Neural crest cell (in vitro differentiated cells): ENCODE data around the gene RPTOR. TPM values are rescaled to one million over a fixed set of nuclear protein-coding genes. Genes with fewer than 3 reads are reported as not detected.

Experiments
- DNase-seq: peaks from one replicate; pipeline ENCODE4 v3.0.0; 2021; ENCODE audit warnings: low read depth, mixed read lengths, low spot score
- H3K27ac Mint-ChIP-seq: one replicate; pipeline ENCODE4 v1.8.0; 2021; ENCODE audit warnings: mild to moderate bottlenecking, mixed read lengths; ENCODE audit not compliant: unreplicated experiment
- H3K27me3 Mint-ChIP-seq: 2 replicates; pipeline ENCODE4 v1.8.0; 2021; ENCODE audit warnings: low read depth, mild to moderate bottlenecking, mixed read lengths
- H3K36me3 Mint-ChIP-seq: 2 replicates; pipeline ENCODE4 v1.8.0; 2021; ENCODE audit warnings: low read depth, mild to moderate bottlenecking, mixed read lengths
- H3K4me1 Mint-ChIP-seq: 2 replicates; pipeline ENCODE4 v1.8.0; 2021; ENCODE audit warnings: mixed read lengths
- H3K4me3 Mint-ChIP-seq: one replicate; pipeline ENCODE4 v1.8.0; 2021; ENCODE audit warnings: mild to moderate bottlenecking, mixed read lengths
- H3K9me3 Mint-ChIP-seq: 2 replicates; pipeline ENCODE4 v1.8.0; 2021; ENCODE audit warnings: mixed read lengths
- total RNA-seq: library from RNA; stranded (reverse); gene quantifications from 2 replicates; pipeline ENCODE4 v1.2.1, GENCODE V29; 2021
- TF ChIP-seq, protein P1 (sequence below): fragments of 200-600 bp; sonication (generic); conservative IDR thresholded peaks from 2 replicates; pipeline ENCODE4 v1.5.0; 2021; ENCODE audit warnings: antibody characterized with exemption, mild to moderate bottlenecking

The RPTOR gene
- total RNA-seq, 1 donor from 2014 or later, result 41.1 TPM

DNA sequence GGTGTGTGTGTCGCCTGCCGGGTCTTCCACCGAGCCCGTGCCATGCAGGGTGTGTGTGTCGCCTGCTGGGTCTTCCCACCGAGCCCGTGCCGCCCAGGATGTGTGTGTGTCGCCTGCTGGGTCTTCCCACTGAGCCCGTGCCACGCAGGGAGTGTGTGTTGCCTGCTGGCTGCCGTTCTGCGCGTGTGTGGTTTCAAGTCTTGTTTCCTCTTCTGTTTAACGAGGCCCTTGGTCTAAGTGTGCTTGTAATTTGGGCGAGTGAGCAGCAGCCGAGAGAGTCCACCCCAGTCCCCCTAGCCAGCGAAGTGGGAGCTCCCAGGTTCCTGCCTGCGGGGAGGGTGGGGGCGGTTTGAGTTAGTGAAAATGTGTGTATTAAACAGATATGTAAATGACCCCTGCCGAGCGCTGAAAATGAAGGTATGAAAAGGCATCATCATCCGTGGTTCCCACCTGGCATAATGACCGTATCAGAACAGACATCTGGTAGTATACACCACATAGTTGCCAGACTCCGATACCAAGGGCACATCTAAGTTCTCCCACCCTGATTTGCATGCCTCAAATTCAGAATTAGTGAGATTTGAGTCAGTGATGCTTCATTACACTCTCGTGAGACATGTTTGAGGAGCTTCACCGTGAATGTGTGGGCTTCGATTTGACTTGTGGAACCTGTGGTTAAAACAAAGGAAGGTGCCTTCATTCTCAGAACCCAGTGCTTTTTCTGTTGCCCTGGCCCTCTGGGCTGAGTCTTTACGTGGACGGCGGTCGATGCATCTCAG is 332.5 kb downstream of the RPTOR start:
- Mint-ChIP-seq H3K4me1 (peaks cover 35% of the 10 kb centered on the region), H3K36me3 (peaks cover 7% of the 10 kb centered on the region), H3K4me3 (no peak overlapping the region), H3K27me3 (no peaks in the 10 kb centered on the region), H3K9me3 (no peaks in the 10 kb centered on the region), H3K27ac (no peak overlapping the region)
- DNase-seq, result no peak
- TF ChIP-seq, protein P1, sequence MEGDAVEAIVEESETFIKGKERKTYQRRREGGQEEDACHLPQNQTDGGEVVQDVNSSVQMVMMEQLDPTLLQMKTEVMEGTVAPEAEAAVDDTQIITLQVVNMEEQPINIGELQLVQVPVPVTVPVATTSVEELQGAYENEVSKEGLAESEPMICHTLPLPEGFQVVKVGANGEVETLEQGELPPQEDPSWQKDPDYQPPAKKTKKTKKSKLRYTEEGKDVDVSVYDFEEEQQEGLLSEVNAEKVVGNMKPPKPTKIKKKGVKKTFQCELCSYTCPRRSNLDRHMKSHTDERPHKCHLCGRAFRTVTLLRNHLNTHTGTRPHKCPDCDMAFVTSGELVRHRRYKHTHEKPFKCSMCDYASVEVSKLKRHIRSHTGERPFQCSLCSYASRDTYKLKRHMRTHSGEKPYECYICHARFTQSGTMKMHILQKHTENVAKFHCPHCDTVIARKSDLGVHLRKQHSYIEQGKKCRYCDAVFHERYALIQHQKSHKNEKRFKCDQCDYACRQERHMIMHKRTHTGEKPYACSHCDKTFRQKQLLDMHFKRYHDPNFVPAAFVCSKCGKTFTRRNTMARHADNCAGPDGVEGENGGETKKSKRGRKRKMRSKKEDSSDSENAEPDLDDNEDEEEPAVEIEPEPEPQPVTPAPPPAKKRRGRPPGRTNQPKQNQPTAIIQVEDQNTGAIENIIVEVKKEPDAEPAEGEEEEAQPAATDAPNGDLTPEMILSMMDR, result no peak

DNA sequence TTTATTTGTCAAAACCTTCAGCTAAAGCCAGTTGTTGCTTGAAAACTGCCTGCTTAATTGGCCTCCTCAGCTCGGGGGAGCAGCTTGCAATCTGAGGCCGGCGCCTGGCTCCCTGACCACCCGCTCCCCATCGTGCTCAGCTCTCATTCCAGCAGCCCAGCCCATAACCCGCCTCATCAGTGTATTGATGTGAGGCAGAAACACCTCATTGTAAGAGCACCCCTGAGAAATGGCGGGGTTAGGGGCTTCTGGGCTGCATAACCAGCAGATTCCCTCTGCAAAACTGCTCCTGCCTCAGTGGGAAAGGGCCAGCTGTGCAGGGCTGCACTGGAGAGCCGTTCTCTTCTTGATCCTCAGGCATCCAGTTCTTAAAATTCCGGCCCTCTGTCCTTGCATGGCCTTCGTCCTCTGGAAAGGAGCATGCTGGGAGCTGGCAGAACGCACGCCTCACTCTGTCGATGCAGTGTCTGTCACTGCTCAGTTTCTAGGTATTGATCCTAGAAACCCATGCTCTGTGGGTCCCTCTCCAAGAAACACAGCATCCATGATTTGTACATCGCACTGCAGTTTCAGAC is 333.2 kb downstream of the RPTOR start:
- DNase-seq, result no peak
- no peaks in the 10 kb centered on the region for H3K9me3 Mint-ChIP-seq

DNA sequence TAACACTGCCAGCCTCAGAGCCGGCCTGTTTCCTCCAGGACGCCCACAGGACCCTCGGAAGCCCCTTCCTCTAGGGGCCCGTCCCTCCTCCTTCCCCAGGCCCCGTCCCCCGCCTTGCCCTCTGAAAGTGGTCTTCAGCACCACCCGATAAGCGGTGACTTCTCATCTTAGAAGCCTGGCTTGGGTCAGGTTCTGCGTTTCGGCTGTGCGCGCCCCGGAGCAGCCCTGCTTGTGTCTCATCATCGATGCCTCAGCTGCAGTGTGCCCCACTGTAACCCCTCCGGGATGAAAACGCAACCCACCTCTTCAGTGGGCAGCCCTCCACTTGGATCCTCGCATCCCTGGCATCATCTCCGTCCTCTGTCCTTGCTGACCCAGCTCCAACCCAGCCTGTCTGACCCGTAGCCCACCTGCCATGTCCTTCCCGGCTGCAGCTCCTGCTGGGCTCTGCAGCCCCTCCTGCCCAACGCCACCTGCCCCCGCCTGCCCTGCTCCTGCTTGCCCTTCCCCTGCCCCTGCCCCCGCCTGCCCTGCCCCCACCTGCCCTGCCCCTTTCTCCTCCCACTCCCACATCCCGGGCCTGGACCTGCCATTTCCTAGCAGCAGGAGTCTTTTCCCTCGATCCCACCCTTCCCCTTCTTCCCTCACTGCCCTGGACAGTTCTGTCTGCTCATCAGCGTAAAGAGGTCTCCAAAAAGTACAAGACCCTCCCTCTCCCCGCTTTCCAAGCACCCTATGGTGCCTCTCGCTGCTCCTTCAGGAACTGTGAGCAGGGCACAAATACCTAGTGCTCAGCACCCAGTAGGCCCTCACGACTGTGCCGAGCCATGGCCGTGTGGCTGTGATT is 334.5 kb downstream of the RPTOR start:
- no peak overlapping the region for H3K27ac Mint-ChIP-seq
- TF ChIP-seq, protein P1, result no peak
- no peaks in the 10 kb centered on the region for H3K9me3 Mint-ChIP-seq
- H3K27me3 Mint-ChIP-seq, result no peaks in the 10 kb centered on the region
- H3K4me3 Mint-ChIP-seq, result no peak overlapping the region
- peaks cover 19% of the 10 kb centered on the region for H3K4me1 Mint-ChIP-seq
- DNase-seq, result no peak
- peaks cover 5% of the 10 kb centered on the region for H3K36me3 Mint-ChIP-seq

More for the DNA sequence above, 333.2 kb downstream of the RPTOR start:
- H3K4me3 Mint-ChIP-seq, result no peak overlapping the region
- no peaks in the 10 kb centered on the region for H3K27me3 Mint-ChIP-seq
- peaks cover 32% of the 10 kb centered on the region for H3K4me1 Mint-ChIP-seq
- peak overlapping the region; percentile 90 for H3K27ac Mint-ChIP-seq
- TF ChIP-seq, protein P1, result no peak
- peaks cover 7% of the 10 kb centered on the region for H3K36me3 Mint-ChIP-seq

DNA sequence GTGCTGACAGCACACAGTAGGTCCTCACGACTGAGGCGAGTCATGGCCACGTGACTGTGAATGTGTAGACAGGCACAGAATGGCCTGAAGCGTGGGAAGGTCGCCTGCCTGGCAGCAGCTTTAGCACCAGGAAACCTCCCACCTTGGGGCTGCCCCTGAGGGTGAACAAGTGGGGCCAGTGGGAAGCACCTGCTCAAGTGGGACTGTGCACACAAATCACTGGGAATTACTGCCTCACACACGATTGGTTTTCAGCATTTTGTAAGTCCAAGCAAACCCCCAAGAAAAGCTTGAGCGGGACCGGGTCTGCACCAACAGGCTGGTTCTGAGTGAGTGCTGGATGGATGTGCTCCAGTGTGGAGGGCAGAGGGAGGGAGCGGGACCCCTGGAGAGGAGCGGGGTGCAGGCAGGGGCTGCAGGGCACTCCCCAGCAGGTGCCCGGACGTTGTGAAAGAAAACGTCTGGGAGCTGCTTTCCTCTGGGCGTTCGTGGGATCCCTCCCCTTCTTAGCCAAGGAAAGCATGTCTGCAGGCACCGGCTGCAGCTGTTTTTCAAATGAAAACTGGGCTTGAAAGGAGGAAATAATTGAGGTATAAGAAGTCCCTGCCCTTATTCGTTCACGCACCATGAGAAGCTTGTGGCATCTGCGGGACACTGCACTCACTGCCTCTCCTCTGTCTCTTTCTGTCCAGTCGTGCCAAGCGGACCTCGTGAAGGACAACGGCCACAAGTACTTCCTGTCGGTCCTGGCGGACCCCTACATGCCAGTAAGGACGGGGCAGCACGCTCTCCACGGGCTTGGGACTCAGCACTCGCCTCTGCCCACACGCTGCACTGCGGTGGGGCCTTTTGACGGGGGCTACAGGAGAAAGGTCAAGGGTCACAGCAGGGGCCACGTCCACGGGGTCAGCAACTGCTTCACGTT is 335.3 kb downstream of the RPTOR start:
- TF ChIP-seq, protein P1, result no peak
- Mint-ChIP-seq H3K9me3 (no peaks in the 10 kb centered on the region), H3K27ac (no peak overlapping the region), H3K4me3 (peak overlapping the region; percentile 52), H3K4me1 (peaks cover 13% of the 10 kb centered on the region), H3K36me3 (peaks cover 5% of the 10 kb centered on the region), H3K27me3 (no peaks in the 10 kb centered on the region)
- DNase-seq, result peak; percentile 20

DNA sequence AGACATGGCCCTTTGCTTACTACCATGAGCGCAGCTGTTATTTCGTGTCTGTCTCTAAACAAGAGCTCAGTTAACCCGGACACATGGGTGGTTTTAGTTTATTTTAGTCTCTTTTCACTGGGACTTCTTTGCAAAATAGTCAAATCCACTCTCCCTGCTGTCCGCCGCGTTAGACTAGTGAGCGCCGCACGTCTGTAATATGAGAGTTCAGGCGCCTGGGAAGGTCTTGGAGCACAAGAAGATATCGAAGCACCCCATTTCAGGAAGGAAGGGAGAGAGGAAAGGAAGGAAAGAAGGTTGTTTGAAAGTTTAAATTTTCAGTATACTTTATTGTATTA is 336.0 kb downstream of the RPTOR start:
- peaks cover 5% of the 10 kb centered on the region for H3K36me3 Mint-ChIP-seq
- no peaks in the 10 kb centered on the region for H3K9me3 Mint-ChIP-seq
- peak overlapping the region; percentile 52 for H3K4me3 Mint-ChIP-seq
- no peak for DNase-seq
- peaks cover 13% of the 10 kb centered on the region for H3K4me1 Mint-ChIP-seq
- H3K27ac Mint-ChIP-seq, result no peak overlapping the region
- H3K27me3 Mint-ChIP-seq, result no peaks in the 10 kb centered on the region
- TF ChIP-seq, protein P1, result no peak
